Stomach (tissue), 4 donors: ENCODE results near the gene MED15.

Experiments
- EP300 ChIP-seq: sonication (generic); formaldehyde crosslinking; IDR thresholded peaks from one replicate; pipeline ENCODE4 v1.6.1; 2017; ENCODE audit warnings: antibody characterized with exemption
- POLR2A ChIP-seq, 4 donors: fragments of 450-650 bp; IDR thresholded peaks; one replicate each; pipeline ENCODE4 v1.6.1; 2016; ENCODE audit warnings: antibody characterized with exemption in 4 of 4, control low read depth in 2 of 4, mild to moderate bottlenecking in 1 of 4, moderate library complexity in 1 of 4
- POLR2AphosphoS5 ChIP-seq, 3 donors: sonication (generic); formaldehyde crosslinking; IDR thresholded peaks; one replicate each; pipeline ENCODE4 v1.6.1; 2016; ENCODE audit warnings: antibody characterized with exemption in 3 of 3
- TF ChIP-seq, protein P1 (sequence below), 7 experiments: fragments of 450-650 bp in 4 of 7; fragments of 200-600 bp in 3 of 7; sonication (generic) in 3 of 7; IDR thresholded peaks; one replicate each; pipeline ENCODE4 v1.5.1; 2016 to 2019; ENCODE audit warnings: antibody characterized with exemption in 7 of 7, control low read depth in 2 of 7, mild to moderate bottlenecking in 1 of 7

DNA sequence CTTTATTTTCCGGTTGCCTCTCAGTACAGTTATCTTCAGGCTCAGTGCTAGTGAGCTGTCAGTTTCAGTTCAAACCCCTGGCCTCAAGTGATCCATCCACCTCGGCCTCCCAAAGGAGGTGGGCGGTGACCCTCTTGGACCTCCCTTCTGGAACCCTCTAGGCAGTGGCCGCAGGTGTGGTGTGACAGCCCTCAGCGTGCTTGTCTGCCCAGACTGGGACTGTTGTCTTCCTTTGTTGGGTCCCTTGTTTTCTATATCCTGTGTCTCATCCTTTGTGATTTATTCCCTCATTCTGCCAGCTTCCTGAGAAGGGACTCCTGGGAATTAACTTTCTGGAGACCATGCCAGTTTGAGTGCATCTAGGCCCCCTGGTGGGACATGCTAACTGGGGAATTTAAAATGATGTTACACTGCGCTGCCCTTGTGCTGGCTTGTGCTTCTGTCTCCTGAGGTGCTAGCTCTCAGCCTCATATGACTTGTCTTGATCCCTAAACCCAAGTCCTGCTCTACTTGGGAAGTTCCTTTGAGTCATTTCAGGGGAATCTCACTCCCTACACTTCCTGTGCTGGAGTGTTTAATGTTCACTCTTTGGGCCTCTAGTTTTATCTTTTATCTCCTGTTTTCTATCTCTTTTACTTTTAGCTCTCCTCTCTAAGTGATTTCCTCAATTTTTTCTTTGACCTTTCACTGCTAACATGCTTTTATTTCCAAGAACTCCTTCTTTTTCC is 19.4 kb downstream of the MED15 start:
- TF ChIP-seq, protein P1, sequence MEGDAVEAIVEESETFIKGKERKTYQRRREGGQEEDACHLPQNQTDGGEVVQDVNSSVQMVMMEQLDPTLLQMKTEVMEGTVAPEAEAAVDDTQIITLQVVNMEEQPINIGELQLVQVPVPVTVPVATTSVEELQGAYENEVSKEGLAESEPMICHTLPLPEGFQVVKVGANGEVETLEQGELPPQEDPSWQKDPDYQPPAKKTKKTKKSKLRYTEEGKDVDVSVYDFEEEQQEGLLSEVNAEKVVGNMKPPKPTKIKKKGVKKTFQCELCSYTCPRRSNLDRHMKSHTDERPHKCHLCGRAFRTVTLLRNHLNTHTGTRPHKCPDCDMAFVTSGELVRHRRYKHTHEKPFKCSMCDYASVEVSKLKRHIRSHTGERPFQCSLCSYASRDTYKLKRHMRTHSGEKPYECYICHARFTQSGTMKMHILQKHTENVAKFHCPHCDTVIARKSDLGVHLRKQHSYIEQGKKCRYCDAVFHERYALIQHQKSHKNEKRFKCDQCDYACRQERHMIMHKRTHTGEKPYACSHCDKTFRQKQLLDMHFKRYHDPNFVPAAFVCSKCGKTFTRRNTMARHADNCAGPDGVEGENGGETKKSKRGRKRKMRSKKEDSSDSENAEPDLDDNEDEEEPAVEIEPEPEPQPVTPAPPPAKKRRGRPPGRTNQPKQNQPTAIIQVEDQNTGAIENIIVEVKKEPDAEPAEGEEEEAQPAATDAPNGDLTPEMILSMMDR (IDR thresholded peaks at IDR 0.05) = no peak
- TF ChIP-seq POLR2A (IDR thresholded peaks at IDR 0.05) (no peak), POLR2AphosphoS5 (IDR thresholded peaks at IDR 0.05) (no peak), EP300 (no peak)
